Measurements from ENCODE around the gene MEX3A.

- TF ChIP-seq CTCF (IDR thresholded peaks at IDR 0.05; ENCODE audit: low read length) (no peak), EZH2 (optimal IDR thresholded peaks at IDR 0.05; ENCODE audit: low read depth, low read length) (no peak), EZH2phosphoT487 (IDR thresholded peaks at IDR 0.05; ENCODE audit: low read length) (no peak)
Observed at GRCh38 chr1:156024801-156025200, 57.5 kb downstream of the MEX3A start.

Measured in MM.1S (cell line).